CD4-positive, alpha-beta T cell (primary cell): Measurements from ENCODE around the gene RAD50. TPM values are rescaled to one million over a fixed set of nuclear protein-coding genes. Genes with fewer than 3 reads are reported as not detected.
"Not testable (repeated sequence)": the region's sequence is repeated elsewhere in the genome, so short reads cannot be mapped to it uniquely, and the experiment has no call there.

ENCODE experiments used
- ATAC-seq: fragments of 200-7000 bp; cut with Tn5 transposase; one replicate; pipeline ENCODE4 v1.10.0; 2022; ENCODE audit warnings: mild to moderate bottlenecking; ENCODE audit not compliant: poor library complexity
- CTCF ChIA-PET: fragments of 350-600 bp; sonication (Branson Sonifier 250); formaldehyde crosslinking; loops from one replicate; lab custom pipeline; 2021; ENCODE audit warnings: antibody characterized with exemption, inconsistent platforms; lab: Charles Lee
- POLR2A ChIA-PET: fragments of 350-600 bp; sonication (Branson Sonifier 250); formaldehyde crosslinking; loops from one replicate; lab custom pipeline; 2021; ENCODE audit warnings: antibody characterized with exemption, inconsistent platforms; lab: Charles Lee
- DNase-seq, 14 experiments: peaks; one replicate each; pipeline ENCODE4 v3.0.0-alpha.2; 2013 to 2020; ENCODE audit warnings: mixed read lengths in 2 of 14
- H3K27ac ChIP-seq, 2 donors: one replicate each; pipeline versions ENCODE4 v1.5.1 to v1.7.0; 2013; ENCODE audit warnings: low read length in 2 of 2, low read depth in 1 of 2, mild to moderate bottlenecking in 1 of 2
- H3K27me3 ChIP-seq, 2 experiments: 1 replicate in 1 of 2; 2 replicates in 1 of 2; pipeline versions ENCODE4 v1.6.1 to v1.7.0; 2013; ENCODE audit warnings: low read length in 2 of 2, control low read depth in 1 of 2, mild to moderate bottlenecking in 1 of 2, moderate library complexity in 1 of 2; ENCODE audit not compliant: insufficient read depth in 2 of 2, control insufficient read depth in 1 of 2
- H3K36me3 ChIP-seq: one replicate; pipeline ENCODE4 v1.6.1; 2013; ENCODE audit warnings: low read length, control low read depth; ENCODE audit not compliant: insufficient read depth
- H3K4me1 ChIP-seq: one replicate; pipeline ENCODE4 v1.6.1; 2013; ENCODE audit warnings: low read length, control low read depth; ENCODE audit not compliant: insufficient read depth
- H3K4me3 ChIP-seq: one replicate; pipeline ENCODE4 v1.5.1; 2013; ENCODE audit warnings: mild to moderate bottlenecking, low read length, moderate library complexity
- H3K9me3 ChIP-seq, 2 experiments: 1 replicate in 1 of 2; 2 replicates in 1 of 2; pipeline versions ENCODE4 v1.6.1 to v1.7.0; 2013; ENCODE audit warnings: low read length in 2 of 2, mild to moderate bottlenecking in 2 of 2, control low read depth in 1 of 2, moderate library complexity in 1 of 2; ENCODE audit not compliant: control insufficient read depth in 1 of 2, insufficient read depth in 1 of 2
- H3K27ac Mint-ChIP-seq: one replicate; pipeline ENCODE4 v1.8.0; 2020; ENCODE audit warnings: mixed read lengths
- H3K27me3 Mint-ChIP-seq: one replicate; pipeline ENCODE4 v1.8.0; 2021; ENCODE audit warnings: mixed read lengths
- H3K36me3 Mint-ChIP-seq: one replicate; pipeline ENCODE4 v1.8.0; 2021; ENCODE audit warnings: low read depth, mixed read lengths
- H3K4me1 Mint-ChIP-seq: one replicate; pipeline ENCODE4 v1.8.0; 2021; ENCODE audit warnings: low read depth, mixed read lengths
- H3K4me3 Mint-ChIP-seq: one replicate; pipeline ENCODE4 v1.8.0; 2020; ENCODE audit warnings: mild to moderate bottlenecking, mixed read lengths
- H3K9me3 Mint-ChIP-seq: one replicate; pipeline ENCODE4 v1.8.0; 2020; ENCODE audit warnings: mixed read lengths
- intact Hi-C, 2 experiments: fragments of 100-400 bp; cut with DNase I in 1 of 2; cut with micrococcal nuclease in 1 of 2; formaldehyde crosslinking; loops; one replicate each; pipeline versions ENCODE4 v1.15.1 to v1.9.0; 2023 to 2025; cut with DNase I, micrococcal nuclease
- total RNA-seq, 174 experiments: library from RNA in 2 of 174; stranded (reverse) in 2 of 174; gene quantifications; one replicate each; pipeline ENCODE4 v1.2.3 and lab custom pipeline; 2021 to 2026
- TF ChIP-seq, protein P1 (sequence below): fragments of 200-600 bp; IDR thresholded peaks from one replicate; pipeline ENCODE4 v1.8.0; 2022; ENCODE audit warnings: antibody characterized with exemption, mild to moderate bottlenecking

The RAD50 gene
- total RNA-seq, 2 experiments from 2014 or later, result 12.7 to 13.4 TPM

GRCh38 chr5:132566657-132567056 lies 9.9 kb downstream of the RAD50 start:
- ATAC-seq, result no peak
- Histone ChIP-seq H3K4me1 (no peaks in the 10 kb centered on the region), H3K27me3 (no peaks in the 10 kb centered on the region), H3K36me3 (peaks cover 48% of the 10 kb centered on the region), H3K9me3 (peaks cover 4 to 13% of the 10 kb centered on the region in 2 experiments), H3K27ac (no peak overlapping the region), H3K4me3 (no peak overlapping the region)
- Mint-ChIP-seq H3K9me3 (peaks cover 5% of the 10 kb centered on the region), H3K4me3 (no peak overlapping the region), H3K27ac (no peak overlapping the region), H3K4me1 (no peaks in the 10 kb centered on the region), H3K27me3 (no peaks in the 10 kb centered on the region), H3K36me3 (peaks cover 53% of the 10 kb centered on the region)
- intact Hi-C loops, result no loop called here
- no peak for DNase-seq
- ChIA-PET CTCF (no interaction called here), POLR2A (interaction anchor here (1.5 kb wide), 1 partner anchor 10 kb away, joined by 5 read pairs; the partner anchor contains the start of gene RAD50)
- TF ChIP-seq, protein P1, sequence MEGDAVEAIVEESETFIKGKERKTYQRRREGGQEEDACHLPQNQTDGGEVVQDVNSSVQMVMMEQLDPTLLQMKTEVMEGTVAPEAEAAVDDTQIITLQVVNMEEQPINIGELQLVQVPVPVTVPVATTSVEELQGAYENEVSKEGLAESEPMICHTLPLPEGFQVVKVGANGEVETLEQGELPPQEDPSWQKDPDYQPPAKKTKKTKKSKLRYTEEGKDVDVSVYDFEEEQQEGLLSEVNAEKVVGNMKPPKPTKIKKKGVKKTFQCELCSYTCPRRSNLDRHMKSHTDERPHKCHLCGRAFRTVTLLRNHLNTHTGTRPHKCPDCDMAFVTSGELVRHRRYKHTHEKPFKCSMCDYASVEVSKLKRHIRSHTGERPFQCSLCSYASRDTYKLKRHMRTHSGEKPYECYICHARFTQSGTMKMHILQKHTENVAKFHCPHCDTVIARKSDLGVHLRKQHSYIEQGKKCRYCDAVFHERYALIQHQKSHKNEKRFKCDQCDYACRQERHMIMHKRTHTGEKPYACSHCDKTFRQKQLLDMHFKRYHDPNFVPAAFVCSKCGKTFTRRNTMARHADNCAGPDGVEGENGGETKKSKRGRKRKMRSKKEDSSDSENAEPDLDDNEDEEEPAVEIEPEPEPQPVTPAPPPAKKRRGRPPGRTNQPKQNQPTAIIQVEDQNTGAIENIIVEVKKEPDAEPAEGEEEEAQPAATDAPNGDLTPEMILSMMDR, result no peak

- H3K9me3 Mint-ChIP-seq, result no peaks in the 10 kb centered on the region
- peaks cover 42% of the 10 kb centered on the region for H3K36me3 ChIP-seq
Observed at GRCh38 chr5:132576123-132576522, 19.3 kb downstream of the RAD50 start.

DNA sequence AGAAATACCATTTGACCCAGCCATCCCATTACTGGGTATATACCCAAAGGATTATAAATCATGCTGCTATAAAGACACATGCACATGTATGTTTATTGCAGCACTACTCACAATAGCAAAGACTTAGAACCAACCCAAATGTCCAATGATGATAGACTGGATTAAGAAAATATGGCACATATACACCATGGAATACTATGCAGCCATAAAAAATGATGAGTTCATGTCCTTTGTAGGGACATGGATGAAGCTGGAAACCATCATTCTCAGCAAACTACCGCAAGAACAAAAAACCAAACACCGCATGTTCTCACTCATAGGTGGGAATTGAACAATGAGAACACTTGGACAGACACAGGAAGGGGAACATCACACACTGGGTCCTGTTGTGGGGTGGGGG lies 27.8 kb downstream of the RAD50 start:
- peaks cover 56% of the 10 kb centered on the region for H3K36me3 ChIP-seq
- peaks cover 91% of the 10 kb centered on the region for H3K36me3 Mint-ChIP-seq
- CTCF ChIA-PET, H3K9me3 ChIP-seq, H3K4me3 Mint-ChIP-seq, H3K27me3 Mint-ChIP-seq, DNase-seq, H3K27ac Mint-ChIP-seq, H3K27me3 ChIP-seq, H3K4me3 ChIP-seq, H3K4me1 ChIP-seq, H3K4me1 Mint-ChIP-seq, H3K9me3 Mint-ChIP-seq, H3K27ac ChIP-seq, POLR2A ChIA-PET, ATAC-seq, intact Hi-C loops: not testable (repeated sequence)

More at GRCh38 chr5:132576123-132576522, 19.3 kb downstream of the RAD50 start:
- no peak for DNase-seq
- H3K27ac ChIP-seq, result no peak overlapping the region
- TF ChIP-seq, protein P1, result no peak
- ATAC-seq, result no peak
- no peaks in the 10 kb centered on the region for H3K27me3 ChIP-seq
- peaks cover 89% of the 10 kb centered on the region for H3K36me3 Mint-ChIP-seq
- H3K4me3 ChIP-seq, result no peak overlapping the region
- H3K4me1 Mint-ChIP-seq, result no peaks in the 10 kb centered on the region
- ChIA-PET POLR2A (no interaction called here), CTCF (no interaction called here)
- no peaks in the 10 kb centered on the region for H3K9me3 ChIP-seq
- no peaks in the 10 kb centered on the region for H3K27me3 Mint-ChIP-seq
- H3K4me1 ChIP-seq, result no peaks in the 10 kb centered on the region
- intact Hi-C loops, result no loop called here
- H3K4me3 Mint-ChIP-seq, result no peak overlapping the region
- H3K27ac Mint-ChIP-seq, result no peak overlapping the region

DNA sequence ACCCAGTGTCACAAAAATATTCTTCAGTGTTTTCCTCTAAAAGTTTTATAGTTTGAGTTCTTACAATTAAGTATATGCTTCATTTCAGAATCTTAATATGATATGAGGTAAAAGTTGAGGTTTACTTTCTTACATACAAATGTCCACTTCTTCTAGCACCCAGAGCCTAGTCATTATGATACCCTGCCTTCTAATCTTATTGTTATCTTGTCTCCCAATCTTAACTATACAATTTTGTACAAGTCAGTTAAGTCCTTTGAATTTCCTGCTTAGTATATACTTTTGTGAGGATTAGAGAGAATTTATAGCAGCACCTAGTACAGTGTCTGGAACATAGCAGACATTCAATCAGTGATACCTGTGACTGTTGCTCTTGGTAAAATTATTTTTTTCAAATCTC lies 29.3 kb downstream of the RAD50 start:
- DNase-seq, result no peak
- Mint-ChIP-seq H3K27me3 (no peaks in the 10 kb centered on the region), H3K4me1 (no peaks in the 10 kb centered on the region), H3K4me3 (no peak overlapping the region), H3K27ac (no peak overlapping the region), H3K9me3 (no peaks in the 10 kb centered on the region), H3K36me3 (peaks cover 91% of the 10 kb centered on the region)
- no peak overlapping the region for H3K27ac ChIP-seq
- no peaks in the 10 kb centered on the region for H3K4me1 ChIP-seq
- peaks cover 55% of the 10 kb centered on the region for H3K36me3 ChIP-seq
- no peak for ATAC-seq
- H3K4me3 ChIP-seq, result no peak overlapping the region
- no peaks in the 10 kb centered on the region for H3K27me3 ChIP-seq
- no peaks in the 10 kb centered on the region for H3K9me3 ChIP-seq
- ChIA-PET POLR2A (no interaction called here), CTCF (no interaction called here)
- TF ChIP-seq, protein P1, result no peak
- intact Hi-C loops, result no loop called here
